Tibial nerve (tissue), 4 donors: ENCODE measurements around the gene CTNNA3. TPM values are rescaled to one million over a fixed set of nuclear protein-coding genes. Genes with fewer than 3 reads are reported as not detected.

Experiments
- DNase-seq, 2 donors: peaks; one replicate each; pipeline ENCODE4 v3.0.0-alpha.2; 2019; ENCODE audit warnings: low spot score in 2 of 2
- H3K27ac ChIP-seq, 4 donors: fragments of 200-600 bp; sonication (generic) in 3 of 4; one replicate each; pipeline ENCODE4 v1.5.1; 2017 to 2019; ENCODE audit warnings: mild to moderate bottlenecking in 1 of 4
- H3K27me3 ChIP-seq, 2 donors: fragments of 200-600 bp; sonication (generic) in 1 of 2; one replicate each; pipeline versions ENCODE4 v1.5.1 to v1.6.0; 2017 to 2019
- H3K36me3 ChIP-seq, 3 donors: fragments of 200-600 bp; sonication (generic); one replicate each; pipeline ENCODE4 v1.5.1; 2018 to 2019
- H3K4me1 ChIP-seq, 4 donors: fragments of 200-600 bp; sonication (generic) in 3 of 4; one replicate each; pipeline ENCODE4 v1.5.1; 2017 to 2019
- H3K4me3 ChIP-seq, 4 donors: fragments of 200-600 bp; sonication (generic) in 3 of 4; one replicate each; pipeline ENCODE4 v1.5.1; 2017 to 2019; ENCODE audit warnings: mild to moderate bottlenecking in 1 of 4, moderate library complexity in 1 of 4
- H3K9me3 ChIP-seq, 4 donors: fragments of 200-600 bp; sonication (generic) in 3 of 4; one replicate each; pipeline ENCODE4 v1.5.1; 2017 to 2019
- CTCF ChIP-seq, 5 experiments: fragments of 200-600 bp in 3 of 5; fragments of 450-650 bp in 2 of 5; sonication (generic) in 3 of 5; IDR thresholded peaks; one replicate each; pipeline ENCODE4 v1.5.1; 2016 to 2019; ENCODE audit warnings: antibody characterized with exemption in 5 of 5, mild to moderate bottlenecking in 3 of 5, moderate library complexity in 2 of 5
- EP300 ChIP-seq, 2 donors: sonication (generic); formaldehyde crosslinking; IDR thresholded peaks; one replicate each; pipeline ENCODE4 v1.6.1; 2017; ENCODE audit warnings: antibody characterized with exemption in 2 of 2, mild to moderate bottlenecking in 1 of 2
- POLR2A ChIP-seq, 2 donors: fragments of 450-650 bp; IDR thresholded peaks; one replicate each; pipeline ENCODE4 v1.6.1; 2017; ENCODE audit warnings: antibody characterized with exemption in 2 of 2, mild to moderate bottlenecking in 2 of 2, moderate library complexity in 2 of 2
- WGBS, 2 donors: methylation state at CpG; one replicate each; pipeline ENCODE4 v1.1.5; 2018; 5-methylcytosine and 5-hydroxymethylcytosine counted together
- total RNA-seq, 4 donors: library from RNA; depleted of rRNA; stranded (reverse); fragments of >200 nt; gene quantifications; one replicate each; pipeline ENCODE4 v1.1.0, GENCODE V29; 2016

The CTNNA3 gene
- total RNA-seq, 4 donors from 2014 or later: 15.9 to 36.1 (median 23.1) TPM

GRCh38 chr10:66684581-66684980, 1011.4 kb downstream of the CTNNA3 start:
- 70 to 74% methylated on average over 3 of the region's 3 CpGs for whole genome bisulfite sequencing, 2 donors

DNA sequence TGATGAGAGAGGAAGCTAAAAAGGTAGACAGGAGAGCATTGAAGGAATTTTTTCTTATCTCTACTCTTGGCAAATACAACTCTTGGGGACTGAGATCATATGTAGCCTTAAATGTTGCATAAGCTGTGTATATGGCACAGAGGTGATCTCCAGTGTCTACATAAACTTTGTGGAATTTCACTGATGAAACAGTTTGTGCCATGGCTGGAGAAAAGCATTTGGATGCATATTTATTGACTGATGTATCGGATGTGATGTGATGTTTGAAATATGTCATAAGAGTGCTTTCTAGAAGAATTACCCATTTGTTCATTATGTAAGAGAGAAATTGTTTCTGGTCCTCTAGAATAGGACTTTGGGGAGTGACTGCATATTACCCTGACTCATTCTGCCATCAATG, 1015.1 kb downstream of the CTNNA3 start:
- TF ChIP-seq POLR2A (IDR thresholded peaks at IDR 0.05) (no peak), CTCF (IDR thresholded peaks at IDR 0.05) (no peak), EP300 (IDR thresholded peaks at IDR 0.05) (no peak)
- no peaks in the 10 kb centered on the region for H3K4me1 ChIP-seq
- no peak overlapping the region for H3K4me3 ChIP-seq
- H3K27ac ChIP-seq: no peak overlapping the region
- no peaks in the 10 kb centered on the region for H3K36me3 ChIP-seq
- no peaks in the 10 kb centered on the region for H3K9me3 ChIP-seq
- H3K27me3 ChIP-seq: no peaks in the 10 kb centered on the region
- no peak for DNase-seq
- 54 to 56% methylated on average over 1 of the region's 1 CpG for WGBS, 2 donors

More at GRCh38 chr10:66684581-66684980, 1011.4 kb downstream of the CTNNA3 start:
- Histone ChIP-seq H3K27me3 (no peaks in the 10 kb centered on the region), H3K9me3 (no peaks in the 10 kb centered on the region), H3K27ac (no peak overlapping the region), H3K4me1 (no peaks in the 10 kb centered on the region), H3K36me3 (no peaks in the 10 kb centered on the region), H3K4me3 (no peak overlapping the region)
- TF ChIP-seq CTCF (IDR thresholded peaks at IDR 0.05) (no peak), POLR2A (IDR thresholded peaks at IDR 0.05) (no peak), EP300 (IDR thresholded peaks at IDR 0.05) (no peak)
- DNase-seq: no peak

GRCh38 chr10:66678521-66678920, 1017.5 kb downstream of the CTNNA3 start:
- Histone ChIP-seq H3K9me3 (no peaks in the 10 kb centered on the region), H3K4me3 (no peak overlapping the region), H3K36me3 (no peaks in the 10 kb centered on the region), H3K27me3 (no peaks in the 10 kb centered on the region), H3K4me1 (no peaks in the 10 kb centered on the region), H3K27ac (no peak overlapping the region)
- no peak for DNase-seq
- WGBS, 2 donors: 89 to 95% methylated on average over 3 of the region's 3 CpGs
- TF ChIP-seq EP300 (IDR thresholded peaks at IDR 0.05): no peak
- no peak for TF ChIP-seq CTCF (IDR thresholded peaks at IDR 0.05)
- TF ChIP-seq POLR2A (IDR thresholded peaks at IDR 0.05): no peak

GRCh38 chr10:66673071-66673470, 1022.9 kb downstream of the CTNNA3 start:
- Histone ChIP-seq H3K36me3 (no peaks in the 10 kb centered on the region), H3K4me3 (no peak overlapping the region), H3K4me1 (no peaks in the 10 kb centered on the region), H3K27me3 (no peaks in the 10 kb centered on the region), H3K27ac (no peak overlapping the region), H3K9me3 (no peaks in the 10 kb centered on the region)
- DNase-seq: no peak
- 85 to 86% methylated on average over 2 of the region's 2 CpGs for whole genome bisulfite sequencing, 2 donors
- TF ChIP-seq EP300 (IDR thresholded peaks at IDR 0.05) (no peak), CTCF (IDR thresholded peaks at IDR 0.05) (no peak), POLR2A (IDR thresholded peaks at IDR 0.05) (no peak)

DNA sequence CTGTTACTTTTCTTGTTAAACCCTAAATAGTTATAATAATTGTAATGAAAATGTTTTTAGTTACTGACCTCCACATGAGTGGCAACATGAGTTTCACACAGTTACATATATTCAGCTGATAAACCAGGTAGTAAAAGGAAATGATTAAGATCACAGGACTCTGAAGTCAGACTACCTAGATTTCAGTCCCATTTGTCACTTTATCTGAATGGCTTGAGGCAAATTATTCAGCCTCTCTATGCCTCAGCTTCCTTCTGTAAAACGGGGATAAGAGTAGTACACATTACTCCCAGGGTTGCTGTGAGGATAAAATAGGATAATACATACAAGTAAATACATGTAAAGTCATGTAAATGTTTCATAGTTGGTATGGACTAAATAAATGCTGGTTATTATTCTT, 1024.4 kb downstream of the CTNNA3 start:
- no peak for DNase-seq
- TF ChIP-seq POLR2A (IDR thresholded peaks at IDR 0.05): no peak
- no peak for TF ChIP-seq CTCF (IDR thresholded peaks at IDR 0.05)
- no peak for TF ChIP-seq EP300 (IDR thresholded peaks at IDR 0.05)
- no peaks in the 10 kb centered on the region for H3K27me3 ChIP-seq
- H3K36me3 ChIP-seq: no peaks in the 10 kb centered on the region
- 70 to 72% methylated on average over 1 of the region's 1 CpG for WGBS, 2 donors
- no peaks in the 10 kb centered on the region for H3K4me1 ChIP-seq
- no peak overlapping the region for H3K27ac ChIP-seq
- no peak overlapping the region for H3K4me3 ChIP-seq
- H3K9me3 ChIP-seq: no peaks in the 10 kb centered on the region
